Measurements from ENCODE around the gene AFAP1.

DNA sequence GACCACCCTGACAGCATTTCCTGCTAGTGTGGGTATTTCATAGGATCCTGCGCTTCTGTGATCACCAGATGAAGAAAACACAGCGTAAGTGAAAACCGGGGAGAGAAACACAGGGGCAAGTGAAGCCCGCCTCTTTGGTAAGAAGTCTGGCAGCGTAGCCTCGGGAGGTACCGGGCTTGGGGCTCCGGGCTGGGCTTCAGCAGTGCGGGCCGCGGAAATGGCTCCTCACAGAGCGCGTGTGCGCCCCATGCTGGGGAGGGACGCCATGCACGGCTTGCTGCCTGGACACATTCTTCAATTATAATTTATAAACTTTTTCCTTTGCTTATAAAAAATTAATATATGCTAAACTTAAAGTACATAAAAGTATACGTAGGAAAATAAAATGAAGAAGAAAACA lies 151.5 kb downstream of the AFAP1 start:
- TF ChIP-seq SIN3A (IDR thresholded peaks at IDR 0.05; ENCODE audit: borderline replicate concordance, insufficient read depth, low read length) (no peak), POLR2AphosphoS5 (IDR thresholded peaks at IDR 0.05; ENCODE audit: low read depth, low read length) (no peak), TAF1 (IDR thresholded peaks at IDR 0.05; ENCODE audit: borderline replicate concordance, insufficient read depth, low read length) (no peak), REST (IDR thresholded peaks at IDR 0.05; ENCODE audit: insufficient read depth in 1 of 2, low read depth in 2 of 2, low read length in 2 of 2) (no peak), FOXP2 (optimal IDR thresholded peaks at IDR 0.05; ENCODE audit: borderline replicate concordance, extremely low read depth, extremely low read length, insufficient read depth) (no peak)

Measured in PFSK-1 (cell line).